NCI-H82 treated with DMSO at 0.1 percent for 48 hours (cell line): Measurements from ENCODE around the gene CPEB1.

Experiments used
- DNase-seq: peaks from one replicate; lab custom pipeline; 2025; ENCODE audit not compliant: unreplicated experiment; lab: John Stamatoyannopoulos, UW

CPEB1 gene

GRCh38 chr15:82647045-82647834 is at the start of gene CPEB1:
CPEB1 (minus strand) TSS chr15:82647363; CDS start chr15:82628459, 18,904 bp downstream.
- DNase-seq = no peak

GRCh38 chr15:82692171-82692570 is 45.0 kb upstream of the CPEB1 start:
- no peak for DNase-seq

- no peak for DNase-seq
These were observed 42.0 kb upstream of the CPEB1 start for GRCh38 chr15:82689147-82689546.

- DNase-seq = no peak
These were observed 41.5 kb upstream of the CPEB1 start for GRCh38 chr15:82688691-82689090.

- DNase-seq = no peak
These were observed 34.2 kb upstream of the CPEB1 start for GRCh38 chr15:82681371-82681770.

- no peak for DNase-seq
These were observed 33.3 kb upstream of the CPEB1 start for GRCh38 chr15:82680200-82681102.

- no peak for DNase-seq
These were observed 32.5 kb upstream of the CPEB1 start for GRCh38 chr15:82679626-82680199.

- DNase-seq = no peak
These were observed 30.7 kb upstream of the CPEB1 start for GRCh38 chr15:82677720-82678323.

- DNase-seq = no peak
These were observed 27.7 kb upstream of the CPEB1 start for GRCh38 chr15:82674873-82675272.

- no peak for DNase-seq
These were observed 23.5 kb upstream of the CPEB1 start for GRCh38 chr15:82670699-82671098.

GRCh38 chr15:82666606-82667005 is 19.4 kb upstream of the CPEB1 start:
- no peak for DNase-seq

GRCh38 chr15:82664021-82664420 is 16.9 kb upstream of the CPEB1 start:
- DNase-seq = no peak

- no peak for DNase-seq
These were observed 16.0 kb upstream of the CPEB1 start for GRCh38 chr15:82663186-82663600.

GRCh38 chr15:82662641-82663040 is 15.5 kb upstream of the CPEB1 start:
- DNase-seq = no peak

GRCh38 chr15:82660378-82660777 is 13.2 kb upstream of the CPEB1 start:
- DNase-seq = no peak

- DNase-seq = no peak
These were observed 9.6 kb upstream of the CPEB1 start for GRCh38 chr15:82656641-82657266.

GRCh38 chr15:82655606-82656005 is 8.4 kb upstream of the CPEB1 start:
- DNase-seq = no peak

- DNase-seq = no peak
These were observed 6.5 kb upstream of the CPEB1 start for GRCh38 chr15:82653483-82654168.

- no peak for DNase-seq
These were observed 4.5 kb upstream of the CPEB1 start for GRCh38 chr15:82651708-82652107.

GRCh38 chr15:82650046-82650670 is 3.0 kb upstream of the CPEB1 start:
- DNase-seq = no peak
